GM18867 (cell line): ENCODE data around the gene CELF2.
A peak's percentile ranks its signal among the peaks of the same experiment; 100 is the strongest.

Experiments used
- ATAC-seq: cut with Tn5 transposase; IDR thresholded peaks from one replicate; pipeline ENCODE4 v1.9.1; 2021; ENCODE audit warnings: mild to moderate bottlenecking, moderate library complexity; ENCODE audit not compliant: unreplicated experiment

CELF2 gene

DNA sequence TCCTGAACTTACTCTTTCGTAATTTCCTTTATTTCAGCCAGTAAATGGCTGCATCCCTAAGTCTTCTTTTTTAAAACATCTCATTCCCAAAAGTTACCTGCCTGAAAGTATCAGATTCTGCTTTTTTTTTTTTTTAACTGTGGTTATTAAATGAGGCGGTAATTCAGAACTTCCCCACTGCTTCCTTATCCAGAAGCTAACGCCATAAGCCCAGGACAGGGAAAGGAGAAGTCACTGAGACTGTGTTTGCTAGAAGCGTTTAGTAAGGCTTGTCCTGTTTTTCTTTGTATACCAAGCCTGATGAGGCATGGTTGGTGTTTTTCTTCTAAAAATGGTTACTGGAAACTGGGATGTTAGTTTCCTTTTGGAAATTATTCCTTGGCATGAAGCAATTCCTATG is 197.8 kb downstream of the CELF2 start:
- no peak for ATAC-seq

GRCh38 chr10:11217521-11217920 is 199.8 kb downstream of the CELF2 start:
- ATAC-seq, result no peak

- no peak for ATAC-seq
These were observed 200.7 kb downstream of the CELF2 start for GRCh38 chr10:11218395-11218794.

- no peak for ATAC-seq
These were observed 201.8 kb downstream of the CELF2 start for GRCh38 chr10:11219431-11219830.

DNA sequence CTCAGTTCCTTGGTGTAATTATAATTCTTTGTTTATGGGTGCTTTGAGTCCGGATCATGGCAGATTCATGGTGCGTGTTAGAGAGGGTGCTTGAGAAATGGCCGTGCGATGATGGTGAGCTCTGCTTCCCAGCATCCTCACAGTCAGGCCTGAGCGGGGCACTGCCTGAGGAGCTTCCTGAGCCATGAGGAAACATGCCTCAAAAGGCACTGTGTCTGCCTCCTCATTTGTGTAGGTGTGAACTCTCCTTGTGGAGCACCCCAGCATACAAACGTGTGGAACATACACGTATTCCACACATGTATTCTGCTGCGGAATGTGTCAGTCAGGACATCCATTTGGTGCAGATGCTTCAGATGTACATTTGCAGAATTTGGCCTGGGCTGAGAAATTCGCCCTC is 205.4 kb downstream of the CELF2 start:
- ATAC-seq, result no peak

GRCh38 chr10:11223507-11224140 is 206.0 kb downstream of the CELF2 start:
- no peak for ATAC-seq

- no peak for ATAC-seq
These were observed 206.6 kb downstream of the CELF2 start for GRCh38 chr10:11224321-11224720.

- no peak for ATAC-seq
These were observed 207.2 kb downstream of the CELF2 start for GRCh38 chr10:11224792-11225416.

GRCh38 chr10:11225935-11226334 is 208.3 kb downstream of the CELF2 start:
- peak; percentile 38 for ATAC-seq

GRCh38 chr10:11227103-11227502 is 209.4 kb downstream of the CELF2 start:
- peak; percentile 51 for ATAC-seq

GRCh38 chr10:11229893-11230292 is 212.2 kb downstream of the CELF2 start:
- no peak for ATAC-seq

GRCh38 chr10:11230498-11231167 is 213.0 kb downstream of the CELF2 start:
- ATAC-seq, result no peak

DNA sequence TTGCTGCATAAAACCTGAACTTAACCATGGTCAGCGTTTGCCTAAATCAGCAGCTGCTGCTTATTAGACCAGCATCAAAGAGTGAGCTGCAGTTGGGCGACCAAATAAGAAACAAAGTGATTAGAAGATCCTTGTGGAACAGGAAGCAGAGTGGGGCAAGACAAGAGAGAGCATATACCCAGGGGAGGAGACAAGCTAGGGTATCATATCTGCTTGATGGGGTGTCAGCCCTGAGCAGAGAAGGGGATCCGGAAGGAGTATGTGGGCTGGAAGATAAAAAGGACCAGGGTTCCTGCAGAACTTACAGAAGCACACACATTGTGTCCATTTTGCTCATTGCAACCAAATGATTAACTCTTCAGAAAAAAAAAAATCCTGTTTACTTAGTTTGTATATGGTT is 213.6 kb downstream of the CELF2 start:
- ATAC-seq, result no peak

GRCh38 chr10:11232222-11232961 is 214.7 kb downstream of the CELF2 start:
- ATAC-seq, result peak; percentile 29

DNA sequence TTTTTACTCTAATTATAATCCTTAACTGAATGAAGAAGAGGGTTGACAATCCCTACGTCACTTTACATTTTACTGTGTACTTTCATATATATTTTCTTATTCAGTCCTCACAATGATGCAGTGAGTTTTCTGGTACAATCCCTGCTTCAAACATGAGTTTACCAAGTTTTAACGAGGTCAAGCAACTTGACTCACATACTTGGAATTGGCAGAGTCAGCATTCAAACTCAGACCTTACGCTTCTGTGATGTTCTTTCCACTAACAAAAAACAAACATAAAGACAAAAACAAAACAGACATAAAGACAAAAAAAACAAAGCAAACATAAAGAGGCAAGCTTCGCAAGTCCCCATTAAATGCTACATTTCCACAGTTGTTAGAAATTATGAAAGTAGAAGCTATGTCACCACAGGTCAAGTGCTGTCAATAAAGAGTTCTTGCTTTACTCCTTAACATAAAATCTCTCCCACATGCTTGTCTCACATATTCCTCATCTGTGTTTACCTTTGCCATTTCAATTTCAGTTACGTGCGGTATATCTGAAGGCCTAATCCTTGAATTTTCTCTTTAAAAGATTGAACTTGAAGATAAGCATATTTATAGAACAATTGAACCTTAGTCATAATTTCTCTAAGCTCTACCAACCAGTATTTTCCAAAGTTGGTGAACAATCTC is 217.3 kb downstream of the CELF2 start:
- no peak for ATAC-seq

DNA sequence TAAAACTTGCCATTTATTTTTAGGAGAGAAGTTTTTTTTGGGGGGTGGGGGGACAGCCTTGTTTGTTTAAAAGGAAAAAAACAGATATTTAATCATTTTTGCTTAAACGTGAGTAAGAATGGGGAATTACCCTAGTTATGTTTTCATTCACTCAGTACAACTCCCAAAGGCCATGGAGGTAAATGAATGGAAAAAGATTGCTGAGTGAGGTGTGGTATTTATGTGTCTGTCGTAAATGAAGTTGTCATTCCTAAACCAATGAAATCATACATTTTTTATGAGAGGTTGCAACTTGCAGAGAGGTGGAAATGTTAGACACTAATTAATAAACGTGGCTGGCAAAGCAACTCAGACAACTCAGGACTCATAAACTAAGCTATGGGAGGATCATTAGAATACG is 218.1 kb downstream of the CELF2 start:
- no peak for ATAC-seq

GRCh38 chr10:11236234-11236633 is 218.6 kb downstream of the CELF2 start:
- peak; percentile 46 for ATAC-seq

DNA sequence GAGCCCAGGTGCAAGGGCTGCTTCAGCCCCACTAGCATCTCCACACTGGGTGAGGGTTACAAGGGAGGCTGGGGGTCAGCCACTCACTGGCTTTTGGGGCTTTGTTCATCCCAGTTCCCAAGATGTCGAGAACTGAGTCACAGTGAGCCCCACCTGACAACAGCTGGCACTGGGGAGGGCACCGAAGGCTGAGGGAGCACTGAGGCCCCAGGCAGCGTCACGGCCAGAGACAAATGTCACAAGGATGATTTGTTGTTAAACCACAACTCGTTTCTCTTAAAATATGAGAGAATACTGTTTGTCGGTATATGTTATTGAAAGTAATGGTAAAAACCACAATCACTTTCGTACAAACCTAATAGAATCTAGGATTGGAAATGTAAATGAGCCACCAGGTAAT is 219.9 kb downstream of the CELF2 start:
- peak; percentile 63 for ATAC-seq

GRCh38 chr10:11238893-11239292 is 221.2 kb downstream of the CELF2 start:
- ATAC-seq, result no peak

GRCh38 chr10:11240641-11241040 is 223.0 kb downstream of the CELF2 start:
- ATAC-seq, result no peak
